Activated CD4-positive, alpha-beta T cell treated with anti-CD3 and anti-CD28 coated beads for 24 hours (primary cell): ENCODE measurements around the gene ACVR1.
"Not testable (repeated sequence)": the region's sequence is repeated elsewhere in the genome, so short reads cannot be mapped to it uniquely, and the experiment has no call there.

Source experiments
- DNase-seq, 2 donors: peaks; one replicate each; pipeline ENCODE4 v3.0.0-alpha.2; 2020; ENCODE audit warnings: low read depth in 2 of 2

ACVR1 gene

GRCh38 chr2:157894694-157895435 is 18.7 kb upstream of the ACVR1 start:
- DNase-seq, result no peak

GRCh38 chr2:157893611-157894010 is 17.5 kb upstream of the ACVR1 start:
- no peak for DNase-seq

GRCh38 chr2:157891643-157892041 is 15.5 kb upstream of the ACVR1 start:
- no peak for DNase-seq

GRCh38 chr2:157890969-157891642 is 15.0 kb upstream of the ACVR1 start:
- DNase-seq, result no peak

GRCh38 chr2:157887946-157888345 is 11.8 kb upstream of the ACVR1 start:
- no peak for DNase-seq

- not testable (repeated sequence) for DNase-seq
These were observed 8.4 kb upstream of the ACVR1 start for GRCh38 chr2:157884533-157884932.

- DNase-seq, result no peak
These were observed 4.8 kb upstream of the ACVR1 start for GRCh38 chr2:157880927-157881326.

GRCh38 chr2:157877761-157878400 is 1.8 kb upstream of the ACVR1 start:
- DNase-seq, result no peak

- DNase-seq, result no peak
These were observed 632 bp upstream of the ACVR1 start for GRCh38 chr2:157876786-157877138.

GRCh38 chr2:157875641-157876065 is 477 bp downstream of the ACVR1 start:
- peak; percentile 29 to 35 for DNase-seq

- no peak for DNase-seq
These were observed 1.0 kb downstream of the ACVR1 start for GRCh38 chr2:157874997-157875640.

- DNase-seq, result no peak
These were observed 1.8 kb downstream of the ACVR1 start for GRCh38 chr2:157874348-157874747.

GRCh38 chr2:157872791-157873190 is 3.3 kb downstream of the ACVR1 start:
- no peak for DNase-seq

- no peak for DNase-seq
These were observed 4.7 kb downstream of the ACVR1 start for GRCh38 chr2:157871415-157871814.

- no peak for DNase-seq
These were observed 7.1 kb downstream of the ACVR1 start for GRCh38 chr2:157868993-157869392.

GRCh38 chr2:157867703-157868102 is 8.4 kb downstream of the ACVR1 start:
- DNase-seq, result no peak

GRCh38 chr2:157866666-157867642 is 9.2 kb downstream of the ACVR1 start:
- no peak for DNase-seq

GRCh38 chr2:157866202-157866601 is 9.9 kb downstream of the ACVR1 start:
- DNase-seq, result no peak

GRCh38 chr2:157864857-157865430 is 11.2 kb downstream of the ACVR1 start:
- DNase-seq, result no peak

- no peak for DNase-seq
These were observed 17.3 kb downstream of the ACVR1 start for GRCh38 chr2:157858846-157859245.

GRCh38 chr2:157857881-157858280 is 18.2 kb downstream of the ACVR1 start:
- DNase-seq, result no peak
